CD4-positive, alpha-beta T cell treated with Interleukin-6 at 100 ng/mL for 8 hours (primary cell): Measurements from ENCODE around the gene CCDC74A.
"Not testable (repeated sequence)": the region's sequence is repeated elsewhere in the genome, so short reads cannot be mapped to it uniquely, and the experiment has no call there.

Experiments used
- DNase-seq: peaks from one replicate; pipeline ENCODE4 v3.0.0-alpha.2; 2020; ENCODE audit warnings: mixed read lengths, low spot score

CCDC74A gene

DNA sequence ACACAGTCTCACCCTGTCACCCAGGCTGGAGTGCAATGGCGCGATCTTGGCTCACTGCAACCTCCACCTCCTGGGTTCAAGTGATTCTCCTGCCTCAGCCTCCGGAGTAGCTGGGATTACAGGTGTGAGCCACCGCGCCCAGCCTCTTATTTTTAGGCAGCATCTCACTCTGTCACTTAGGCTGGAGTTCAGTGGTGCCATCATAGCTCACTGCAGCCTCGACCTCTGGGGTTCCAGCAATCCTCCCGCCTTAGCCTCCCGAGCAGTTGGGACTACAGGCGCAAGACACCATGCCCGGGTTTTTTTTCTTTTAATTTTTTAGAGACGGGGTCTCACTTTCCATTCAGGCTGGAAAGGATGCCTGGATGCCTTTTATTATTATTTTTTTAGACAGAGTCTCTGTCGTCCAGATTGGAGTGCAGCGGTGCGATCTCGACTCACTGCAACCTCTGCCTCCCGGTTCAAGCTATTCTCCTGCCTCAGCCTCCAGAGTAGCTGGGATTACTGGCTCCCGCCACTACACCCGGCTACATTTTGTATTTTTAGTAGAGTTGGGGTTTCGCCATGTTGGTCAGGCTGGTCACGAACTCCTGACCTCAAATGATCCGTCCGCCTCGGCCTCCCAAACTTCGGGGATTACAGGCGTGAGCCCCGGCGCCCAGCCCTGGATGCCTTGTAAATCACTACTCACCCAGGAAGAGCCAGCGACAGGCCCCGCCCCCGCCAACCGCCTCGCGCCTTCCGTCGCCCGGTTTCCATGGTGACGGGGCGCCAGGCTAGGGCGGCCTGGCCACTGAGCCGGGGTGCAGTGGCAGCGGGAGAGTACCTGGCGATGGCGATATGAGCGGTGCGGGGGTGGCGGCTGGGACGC lies at the start of gene CCDC74A:
CCDC74A (plus strand) TSS at position 758 of the 871 bp plus-strand sequence; CDS start at position 841, 83 bp downstream.
- peak; percentile 74 for DNase-seq

- DNase-seq = not testable (repeated sequence)
Observed at GRCh38 chr2:131478074-131478849, 49.4 kb upstream of the CCDC74A start.

- not testable (repeated sequence) for DNase-seq
Observed at GRCh38 chr2:131478850-131479461, 48.7 kb upstream of the CCDC74A start.

GRCh38 chr2:131480351-131480750 lies 47.3 kb upstream of the CCDC74A start:
- DNase-seq = not testable (repeated sequence)

DNA sequence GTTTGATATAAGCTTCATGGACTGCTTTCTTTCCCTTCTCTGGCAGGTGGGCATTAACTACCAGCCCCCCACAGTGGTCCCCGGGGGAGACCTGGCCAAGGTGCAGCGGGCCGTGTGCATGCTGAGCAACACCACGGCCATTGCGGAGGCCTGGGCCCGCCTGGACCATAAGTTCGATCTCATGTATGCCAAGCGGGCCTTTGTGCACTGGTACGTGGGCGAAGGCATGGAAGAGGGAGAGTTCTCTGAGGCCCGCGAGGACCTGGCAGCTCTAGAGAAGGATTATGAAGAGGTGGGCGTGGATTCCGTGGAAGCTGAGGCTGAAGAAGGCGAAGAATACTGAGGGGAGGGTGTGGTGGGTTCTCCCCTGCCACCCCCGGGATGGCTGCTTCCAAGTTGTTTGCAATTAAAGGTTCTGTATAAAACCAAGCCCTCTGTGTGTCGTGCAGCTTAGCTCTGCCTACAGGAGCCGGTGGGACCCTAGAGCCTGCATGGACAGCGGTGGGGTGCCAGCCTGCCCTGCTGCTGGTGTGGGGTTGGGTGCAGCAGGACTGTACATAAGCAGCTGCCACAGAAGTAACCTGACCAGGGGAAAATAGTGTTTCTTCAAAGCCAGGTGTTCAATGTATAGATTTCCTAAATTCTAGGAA lies 45.1 kb upstream of the CCDC74A start:
- DNase-seq = not testable (repeated sequence)

DNA sequence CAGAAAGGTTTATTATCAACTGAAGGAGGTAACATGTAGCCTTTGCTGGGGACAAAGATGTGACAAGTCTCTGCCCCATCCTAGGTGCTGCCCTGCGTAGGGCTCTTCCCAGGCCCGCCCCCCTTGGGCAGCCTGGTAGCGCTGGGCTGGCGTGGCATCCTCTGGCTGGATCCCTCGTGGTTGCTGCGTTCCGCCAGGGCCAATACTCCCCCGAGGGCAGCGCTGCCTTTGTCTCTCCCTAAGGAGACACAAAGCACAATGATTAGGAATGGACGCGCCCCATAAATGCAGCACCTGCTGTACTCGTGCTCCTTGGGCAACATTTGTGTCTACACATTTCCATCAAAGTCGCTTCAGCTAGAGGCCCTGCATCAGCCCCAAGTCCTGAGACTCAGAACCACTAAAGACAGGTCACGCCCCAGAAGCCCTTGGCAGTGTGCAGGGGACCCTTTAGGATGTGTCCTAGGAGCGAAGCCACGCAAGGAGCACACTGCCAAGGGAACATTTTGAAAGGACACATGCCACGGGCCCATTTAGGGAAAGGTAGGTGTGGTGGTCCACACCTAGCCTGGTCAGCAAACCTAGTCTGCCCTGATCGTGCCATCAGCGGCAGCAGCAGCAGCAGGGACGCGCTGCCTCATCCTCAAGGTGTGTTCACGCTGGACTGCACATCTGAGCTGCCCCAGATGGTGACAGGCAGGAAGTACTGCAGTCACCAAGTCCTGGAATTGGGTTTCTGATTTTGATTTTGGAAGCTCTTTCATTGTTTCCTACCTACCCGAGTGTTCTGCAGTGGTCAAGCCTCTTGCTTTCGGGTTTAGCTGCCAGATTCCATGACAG lies 43.5 kb upstream of the CCDC74A start:
- DNase-seq = not testable (repeated sequence)

DNA sequence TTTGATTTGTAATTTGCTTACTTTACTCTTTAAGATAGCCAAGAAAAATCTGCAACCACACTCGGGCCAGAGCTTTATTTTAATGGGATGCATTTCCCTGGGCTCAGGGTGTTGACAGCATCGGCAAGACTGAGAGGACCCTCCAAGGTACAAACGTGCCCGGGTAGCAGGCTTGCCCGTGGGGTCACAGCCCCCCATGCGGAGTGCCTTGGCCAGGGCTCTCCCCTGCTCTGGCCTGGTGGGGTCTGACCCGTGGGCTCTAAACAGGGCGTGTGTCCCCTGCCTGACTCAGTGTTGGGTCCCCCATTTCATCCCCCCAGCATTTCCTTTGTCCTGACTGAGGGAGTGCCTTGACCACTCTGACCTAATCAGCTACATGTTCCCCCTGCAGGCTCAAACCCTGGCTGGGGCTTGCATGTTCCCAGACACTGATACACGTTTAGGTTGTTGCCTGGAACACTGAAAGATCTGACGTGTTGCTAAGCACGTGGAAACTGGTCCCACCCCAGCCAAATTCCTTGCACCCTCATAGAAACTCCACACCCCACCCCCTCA lies 42.7 kb upstream of the CCDC74A start:
- DNase-seq = not testable (repeated sequence)

- not testable (repeated sequence) for DNase-seq
Observed at GRCh38 chr2:131486201-131486902, 41.3 kb upstream of the CCDC74A start.

DNA sequence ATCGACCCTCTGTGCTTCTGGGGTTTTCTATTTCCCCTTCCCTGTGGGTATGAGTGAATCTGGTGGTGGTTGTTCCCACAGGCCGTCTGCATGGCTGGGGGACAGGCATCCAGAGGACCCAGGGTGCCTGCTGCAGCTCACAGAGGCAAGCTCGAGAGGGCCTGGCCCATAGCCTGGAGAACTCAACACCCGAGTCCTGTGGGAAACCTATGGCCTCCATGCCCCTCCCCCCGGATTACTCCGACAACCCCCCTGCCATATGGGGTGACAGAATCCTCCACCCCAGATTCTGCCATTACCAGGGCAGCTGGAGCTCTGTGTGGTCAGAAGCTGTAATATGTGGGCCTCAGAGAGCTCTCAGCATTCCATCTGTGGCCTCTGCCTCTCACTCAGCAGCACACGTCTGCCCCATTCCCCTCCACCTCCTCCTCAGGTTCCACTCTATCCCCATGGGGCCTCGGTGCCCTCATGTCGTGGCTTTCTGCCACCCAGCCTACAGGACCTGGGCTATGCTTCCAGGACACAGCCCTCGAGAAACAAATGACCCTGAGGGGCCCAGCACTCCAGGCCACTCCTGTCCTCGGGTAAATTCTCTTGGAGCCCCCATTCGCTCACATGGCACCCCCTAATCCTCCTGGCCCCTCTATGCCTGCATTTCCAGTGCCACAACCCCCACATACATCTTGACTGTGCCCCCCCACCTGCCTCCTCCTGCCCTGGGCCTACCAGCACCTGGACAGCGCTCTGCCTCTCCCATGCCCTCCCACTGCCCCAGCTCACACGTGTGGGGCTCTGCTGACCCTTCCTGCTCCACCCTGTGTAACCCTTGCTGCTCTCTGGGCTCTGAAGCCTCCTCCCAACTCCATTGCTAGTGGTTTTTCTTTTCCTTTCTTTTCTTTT lies 39.1 kb upstream of the CCDC74A start:
- DNase-seq = no peak

DNA sequence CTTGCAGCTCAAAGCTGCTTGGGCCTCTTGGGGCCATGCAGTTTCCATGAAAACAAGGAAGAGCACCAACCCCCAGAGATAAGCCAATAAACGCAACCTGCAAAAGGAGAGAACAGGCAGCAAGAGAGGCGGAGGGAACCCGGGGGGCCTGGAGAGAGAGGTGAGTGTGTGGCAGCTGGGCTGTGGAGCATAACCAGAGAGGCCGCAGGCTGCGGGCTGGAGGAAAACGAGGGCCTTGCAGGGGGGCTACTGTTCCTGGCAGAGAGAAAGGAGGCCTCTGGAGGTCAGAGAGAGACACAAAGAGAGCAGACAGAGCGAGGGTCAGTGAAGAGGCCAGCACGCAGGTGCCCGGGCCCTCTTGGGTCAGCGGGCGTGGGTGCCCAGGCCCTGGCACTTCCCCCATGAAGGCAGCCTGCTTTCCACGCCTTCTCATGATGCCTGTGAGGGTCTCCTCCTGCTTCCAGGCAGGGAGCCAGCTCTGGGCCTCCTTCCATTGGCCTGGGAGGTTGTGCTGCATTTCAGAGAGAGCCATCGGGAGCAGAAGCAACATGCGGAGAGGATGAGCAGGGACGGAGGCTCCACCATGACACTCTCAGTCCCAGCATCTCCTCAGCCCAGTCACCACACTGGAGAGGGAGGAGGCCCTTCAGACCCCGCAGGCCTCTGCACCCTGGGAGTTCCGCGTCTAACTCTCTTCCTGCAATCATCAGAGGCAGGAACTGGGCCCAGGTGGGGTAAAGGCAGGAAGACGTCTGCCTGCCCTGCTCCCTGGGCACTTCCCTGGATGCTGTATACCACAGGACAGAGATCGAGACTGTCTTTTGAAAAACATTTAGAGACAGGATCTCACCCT lies 36.8 kb upstream of the CCDC74A start:
- DNase-seq = peak; percentile 23

GRCh38 chr2:131491469-131491836 lies 36.2 kb upstream of the CCDC74A start:
- not testable (repeated sequence) for DNase-seq

GRCh38 chr2:131492015-131492417 lies 35.7 kb upstream of the CCDC74A start, which contains the start of gene MZT2A:
Gene MZT2A, minus strand, starts transcription at chr2:131492397. Its CDS starts 21 bp downstream, at chr2:131492376.
- DNase-seq = peak; percentile 13

- peak; percentile 92 for DNase-seq
Observed at GRCh38 chr2:131492418-131493198, 35.1 kb upstream of the CCDC74A start.

GRCh38 chr2:131493199-131493968 lies 34.3 kb upstream of the CCDC74A start:
- DNase-seq = no peak

DNA sequence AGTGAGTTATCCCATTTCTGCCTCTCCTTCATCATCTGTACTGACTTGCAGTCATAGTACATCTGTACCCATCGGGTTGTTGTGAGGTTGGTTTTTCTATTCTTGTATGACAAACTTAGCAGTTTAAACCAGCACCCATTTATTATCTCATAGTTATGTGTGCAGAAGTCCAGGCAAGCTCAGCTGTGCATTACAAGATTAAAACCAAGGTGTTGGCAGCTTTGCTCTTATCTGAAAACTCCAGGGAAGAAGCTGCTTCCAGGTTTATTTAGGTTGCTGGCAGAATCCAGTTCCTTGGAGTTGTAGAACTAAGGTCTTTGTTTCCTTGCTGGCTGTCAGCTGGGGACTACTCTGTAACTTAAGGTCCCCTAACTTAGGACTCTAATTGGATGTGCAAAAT lies 32.2 kb upstream of the CCDC74A start:
- not testable (repeated sequence) for DNase-seq

GRCh38 chr2:131498321-131498973 lies 29.2 kb upstream of the CCDC74A start:
- DNase-seq = not testable (repeated sequence)
